ENCODE data around the gene RABEPK.
"Not testable (repeated sequence)": the region's sequence is repeated elsewhere in the genome, so short reads cannot be mapped to it uniquely, and the experiment has no call there.

Gene RABEPK

DNA sequence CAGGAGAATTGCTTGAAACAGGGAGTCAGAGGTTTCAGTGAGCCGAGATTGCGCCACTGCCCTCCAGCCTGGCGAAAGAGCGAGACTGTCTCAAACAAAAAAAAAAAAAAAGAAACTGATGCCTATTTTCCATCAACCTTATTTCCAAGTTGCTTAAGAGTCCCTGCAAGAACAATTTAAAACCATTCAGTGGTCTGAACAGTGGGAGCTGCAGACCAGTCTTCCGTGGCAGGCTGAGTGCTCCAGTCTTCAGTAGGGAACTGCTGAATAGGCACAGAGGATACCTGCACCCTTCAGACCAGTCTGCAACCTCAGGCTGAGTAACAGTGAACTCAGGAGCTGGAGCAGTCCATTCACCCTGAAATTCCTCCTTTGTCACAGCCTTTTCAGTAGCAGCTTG, 5.9 kb upstream of the RABEPK start:
- DNase-seq (ENCODE audit: low read depth in 2 of 2): not testable (repeated sequence)

DNA sequence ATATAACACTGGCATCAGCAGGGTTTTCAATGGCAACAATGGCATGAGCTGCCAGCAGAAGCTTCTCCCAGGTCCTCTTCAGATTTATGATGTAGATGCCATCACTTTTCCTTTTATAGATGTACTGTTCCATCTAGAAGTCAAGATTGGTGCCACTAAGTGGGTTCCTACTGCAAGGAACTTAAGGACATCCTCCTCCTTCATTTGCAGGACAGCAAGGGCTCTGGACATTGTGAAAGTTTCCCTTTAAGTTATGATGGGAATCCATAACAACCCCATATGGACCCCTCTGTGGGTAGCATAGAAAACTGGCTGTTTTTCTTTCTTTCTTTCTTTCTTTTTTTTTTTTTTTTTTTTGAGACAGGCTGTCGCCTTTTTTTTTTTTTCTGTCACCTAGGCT, 4.8 kb upstream of the RABEPK start:
- not testable (repeated sequence) for DNase-seq (ENCODE audit: low read depth in 2 of 2)

DNA sequence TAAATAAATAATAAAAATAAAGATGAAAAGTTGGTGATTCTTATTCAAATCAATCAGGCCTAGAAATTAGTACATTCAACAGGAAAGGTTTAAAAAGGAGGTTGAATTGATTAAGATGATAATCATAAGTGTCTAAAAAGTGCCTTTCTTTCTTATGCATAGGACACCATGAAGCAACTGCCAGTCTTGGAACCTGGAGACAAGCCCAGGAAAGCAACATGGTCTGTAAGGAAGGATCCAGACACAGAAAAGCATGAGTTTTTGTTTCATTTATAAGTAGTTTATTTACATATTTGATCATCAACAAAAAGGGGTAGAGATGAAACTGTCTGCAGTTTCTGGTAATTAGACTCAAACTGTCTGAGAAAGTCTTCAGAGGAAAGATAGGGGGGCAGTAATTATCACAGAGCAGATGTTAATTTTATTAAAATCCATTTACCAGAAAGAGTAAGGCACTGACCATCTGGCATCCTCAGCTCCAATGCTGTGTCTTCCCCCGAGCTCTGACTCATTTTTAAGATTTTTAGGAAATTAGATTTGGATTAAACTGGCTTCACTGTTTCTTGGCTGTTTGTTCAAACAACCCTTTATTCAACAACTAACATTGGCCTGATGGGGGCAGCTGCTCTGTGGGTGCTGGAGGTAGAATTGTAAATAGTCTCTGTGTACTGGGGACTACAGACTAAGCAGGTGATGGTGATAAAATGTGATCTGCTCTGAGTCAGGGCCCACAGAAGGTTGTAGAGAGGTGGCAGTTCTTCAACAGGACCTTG, 2.7 kb downstream of the RABEPK start:
- DNase-seq (ENCODE audit: low read depth in 2 of 2): no peak

DNA sequence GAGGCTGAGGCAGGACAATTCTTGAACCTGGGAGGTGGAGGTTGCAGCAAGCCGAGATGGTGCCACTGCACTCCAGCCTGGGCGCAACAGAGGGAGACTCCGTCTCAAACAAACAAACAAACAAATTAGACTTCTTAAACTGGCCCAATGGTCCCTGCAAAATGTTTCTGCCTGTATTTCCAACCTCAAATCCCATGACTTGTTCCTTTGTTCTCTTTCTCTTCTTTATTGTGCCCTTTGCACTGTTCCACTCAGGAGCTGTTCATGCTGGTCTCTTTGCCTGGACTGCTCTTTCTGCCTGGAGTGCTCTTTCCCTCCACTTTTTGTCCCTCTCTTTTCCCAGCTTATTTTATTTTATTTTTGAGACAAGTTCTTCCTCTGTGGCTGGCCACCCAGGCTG, 4.1 kb downstream of the RABEPK start:
- no peak for DNase-seq (ENCODE audit: low read depth in 2 of 2)

DNA sequence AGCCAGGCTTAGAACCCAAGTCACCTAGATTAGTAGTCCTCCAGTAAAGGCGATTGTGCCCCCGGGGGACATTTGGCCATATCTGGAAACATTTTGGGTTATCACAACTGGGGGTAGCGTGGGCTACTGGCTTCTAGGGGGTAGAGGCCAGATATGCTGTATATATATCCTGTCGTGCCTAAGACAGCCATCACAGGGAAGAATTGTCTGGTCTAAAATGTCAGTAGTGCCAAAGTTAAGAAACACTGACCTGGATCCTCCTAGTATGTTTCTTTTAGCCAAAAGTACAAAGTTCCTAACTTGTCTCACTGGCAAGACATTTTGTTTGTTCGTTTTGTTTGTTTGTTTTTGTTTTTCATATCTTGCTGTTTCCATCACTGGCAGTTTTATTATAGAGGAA, 13.8 kb downstream of the RABEPK start:
- DNase-seq (ENCODE audit: low read depth in 2 of 2): no peak

DNA sequence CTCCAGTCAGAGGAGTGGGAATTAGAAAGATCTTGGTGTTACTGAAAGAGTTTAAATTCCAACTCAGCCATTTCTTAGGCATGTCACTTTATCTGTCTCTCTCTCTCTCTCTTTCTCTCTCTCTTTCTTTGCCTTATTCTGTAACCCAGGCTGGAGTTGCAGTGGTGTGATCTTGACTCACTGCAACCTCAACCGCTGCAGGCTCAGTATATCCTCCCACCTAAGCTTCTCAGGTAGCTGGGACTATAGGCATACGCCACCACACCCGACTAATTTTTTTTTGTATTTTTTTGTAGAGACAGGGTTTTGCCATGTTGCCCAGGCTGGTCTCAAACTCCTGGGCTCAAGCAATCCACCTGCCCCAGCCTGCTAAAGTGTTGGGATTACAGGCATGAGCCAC, 18.3 kb downstream of the RABEPK start:
- no peak for DNase-seq (ENCODE audit: low read depth in 2 of 2)

DNA sequence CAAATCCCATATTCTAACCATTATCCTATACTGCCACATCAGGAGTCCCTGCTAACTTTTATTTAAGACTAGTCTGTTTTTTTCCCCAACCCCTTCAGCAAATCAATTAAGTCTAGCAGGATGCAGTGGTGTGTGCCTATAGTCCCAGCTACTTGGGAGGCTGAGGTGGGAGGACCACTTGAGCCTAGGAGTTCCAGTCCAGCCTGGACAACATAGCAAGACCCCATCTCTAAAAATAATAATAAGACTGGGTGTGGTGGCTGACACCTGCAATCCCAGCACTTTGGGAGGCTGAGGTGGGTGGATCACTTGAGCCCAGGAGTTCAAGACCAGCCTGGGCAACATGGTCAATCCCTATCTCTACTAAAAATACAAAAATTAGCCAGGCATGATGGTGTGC, 24.5 kb downstream of the RABEPK start:
- not testable (repeated sequence) for DNase-seq (ENCODE audit: low read depth in 2 of 2)

DNA sequence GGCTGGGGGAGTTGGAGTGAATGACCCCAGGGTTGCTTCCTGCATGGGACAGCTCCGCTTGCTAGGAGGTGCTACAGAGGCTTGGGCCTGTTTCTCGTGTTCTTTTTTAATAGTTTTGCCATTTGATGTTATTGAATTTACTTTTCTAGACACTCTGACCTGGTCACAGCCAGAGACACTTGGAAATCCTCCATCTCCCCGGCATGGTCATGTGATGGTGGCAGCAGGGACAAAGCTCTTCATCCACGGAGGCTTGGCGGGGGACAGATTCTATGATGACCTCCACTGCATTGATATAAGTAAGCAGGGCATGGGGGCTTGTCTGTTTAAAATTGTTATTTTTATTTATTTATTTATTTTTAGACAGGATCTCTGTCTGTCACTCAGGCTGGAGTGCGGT, 27.4 kb downstream of the RABEPK start:
- no peak for DNase-seq (ENCODE audit: low read depth in 2 of 2)

DNA sequence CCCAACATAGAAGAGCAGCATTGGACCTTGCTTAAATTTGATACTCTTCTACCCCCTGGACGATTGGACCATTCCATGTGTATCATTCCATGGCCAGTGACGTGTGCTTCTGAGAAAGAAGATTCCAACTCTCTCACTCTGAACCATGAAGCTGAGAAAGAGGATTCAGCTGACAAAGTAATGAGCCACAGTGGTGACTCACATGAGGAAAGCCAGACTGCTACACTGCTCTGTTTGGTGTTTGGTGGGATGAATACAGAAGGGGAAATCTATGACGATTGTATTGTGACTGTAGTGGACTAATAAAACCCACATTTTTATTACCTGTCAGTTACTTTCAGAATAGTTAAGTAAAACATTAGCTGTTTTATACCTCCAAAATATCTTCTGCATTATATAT, 33.3 kb downstream of the RABEPK start:
- no peak for DNase-seq (ENCODE audit: low read depth in 2 of 2)

DNA sequence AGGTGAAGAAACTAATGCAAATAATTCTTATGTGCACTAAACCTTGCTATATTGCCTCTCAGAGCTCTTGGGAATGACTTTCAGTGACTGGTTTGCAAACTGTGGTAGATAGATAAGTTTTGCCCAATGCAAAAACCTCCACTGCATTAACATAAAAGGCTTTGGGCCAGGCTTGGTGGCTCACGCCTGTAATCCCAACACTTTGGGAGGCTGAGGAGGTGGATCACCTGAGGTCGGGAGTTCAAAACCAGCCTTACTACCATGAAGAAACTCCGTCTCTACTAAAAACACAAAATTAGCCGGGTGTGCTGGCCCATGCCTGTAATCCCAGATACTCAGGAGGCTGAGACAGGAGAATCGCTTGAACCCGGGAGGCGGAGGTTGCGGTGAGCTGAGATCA, 33.8 kb downstream of the RABEPK start:
- DNase-seq (ENCODE audit: low read depth in 2 of 2): not testable (repeated sequence)

DNA sequence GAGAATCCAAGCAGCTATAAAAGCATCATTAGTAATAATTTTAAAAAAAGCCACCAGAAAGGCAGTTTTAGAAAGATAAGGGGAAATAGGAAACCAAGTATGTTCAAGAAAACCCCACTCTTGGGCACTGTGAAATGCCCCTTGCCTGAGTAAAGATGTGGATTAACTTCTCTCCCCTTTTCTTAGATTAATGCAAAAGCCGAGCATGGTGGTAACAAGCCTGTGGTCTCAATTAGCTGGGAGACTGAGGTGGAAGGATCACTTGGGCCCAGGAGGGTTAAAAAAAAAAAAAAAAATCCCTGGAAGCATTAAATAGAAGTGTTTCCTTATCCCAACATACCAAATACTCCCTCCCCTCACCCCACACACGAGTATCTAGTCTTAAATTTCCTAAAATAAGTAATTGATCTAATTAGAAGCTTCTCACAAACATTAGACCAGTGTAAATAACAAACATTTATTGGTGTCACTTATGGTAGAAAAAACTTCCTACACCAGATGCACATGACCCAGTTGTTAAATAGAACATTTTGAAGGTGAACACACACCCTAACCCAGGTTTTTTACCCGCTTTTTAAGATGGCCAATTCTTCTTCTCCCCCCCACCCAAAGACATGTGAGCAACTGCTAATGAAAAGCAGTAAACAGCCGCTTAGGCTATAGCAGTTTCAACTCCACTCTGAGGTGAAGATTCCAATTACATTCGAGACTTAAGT, 35.6 kb downstream of the RABEPK start:
- no peak for DNase-seq (ENCODE audit: low read depth in 2 of 2)

DNA sequence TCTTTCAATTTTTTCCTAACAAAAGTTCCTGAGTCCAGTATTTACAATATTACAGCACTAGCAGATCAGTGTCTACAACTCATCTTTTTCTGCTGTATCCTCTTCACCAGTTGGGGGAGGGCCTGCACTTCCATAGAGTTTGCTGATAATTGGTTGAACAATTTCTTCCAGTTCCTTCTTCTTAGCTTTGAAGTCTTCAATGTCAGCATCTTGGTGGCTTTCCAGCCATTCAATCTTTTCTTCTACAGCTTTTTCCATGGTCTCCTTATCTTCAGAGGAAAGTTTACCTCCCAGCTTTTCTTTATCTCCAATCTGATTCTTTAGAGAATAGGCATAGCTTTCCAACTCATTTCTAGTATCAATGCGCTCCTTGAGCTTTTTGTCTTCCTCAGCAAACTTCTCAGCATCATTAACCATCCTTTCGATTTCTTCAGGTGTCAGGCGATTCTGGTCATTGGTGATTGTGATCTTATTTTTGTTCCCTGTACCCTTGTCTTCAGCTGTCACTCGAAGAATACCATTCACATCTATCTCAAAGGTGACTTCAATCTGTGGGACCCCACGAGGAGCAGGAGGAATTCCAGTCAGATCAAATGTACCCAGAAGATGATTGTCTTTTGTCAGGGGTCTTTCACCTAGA, 36.3 kb downstream of the RABEPK start:
- DNase-seq (ENCODE audit: low read depth in 2 of 2): not testable (repeated sequence)

DNA sequence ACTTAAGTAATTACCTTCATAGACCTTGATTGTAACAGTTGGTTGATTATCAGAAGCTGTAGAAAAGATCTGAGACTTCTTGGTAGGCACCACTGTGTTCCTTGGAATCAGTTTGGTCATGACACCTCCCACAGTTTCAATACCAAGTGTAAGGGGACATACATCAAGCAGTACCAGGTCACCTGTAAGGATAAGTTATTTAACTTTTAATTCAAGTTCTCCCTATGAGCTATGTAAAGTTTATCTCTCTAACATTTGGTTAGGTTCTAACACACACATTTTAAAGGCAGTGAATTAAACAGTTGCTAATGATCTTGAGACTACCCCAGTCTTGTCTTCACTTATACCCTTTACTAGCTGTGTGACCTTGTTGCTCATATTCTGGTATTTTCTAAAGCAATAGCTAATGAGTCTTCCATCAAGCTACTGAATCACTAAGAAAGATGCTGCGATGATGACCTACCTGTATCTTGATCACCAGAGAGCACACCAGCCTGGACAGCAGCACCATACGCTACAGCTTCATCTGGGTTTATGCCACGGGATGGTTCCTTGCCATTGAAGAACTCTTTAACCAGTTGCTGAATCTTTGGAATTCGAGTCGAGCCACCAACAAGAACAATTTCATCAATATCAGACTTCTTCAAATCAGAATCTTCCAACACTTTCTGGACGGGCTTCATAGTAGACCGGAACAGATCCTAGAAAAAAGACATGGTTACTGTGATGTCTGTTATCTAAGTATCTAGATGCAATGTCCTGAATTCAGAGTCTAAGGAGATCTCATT, 38.0 kb downstream of the RABEPK start:
- DNase-seq (ENCODE audit: low read depth in 2 of 2): no peak

DNA sequence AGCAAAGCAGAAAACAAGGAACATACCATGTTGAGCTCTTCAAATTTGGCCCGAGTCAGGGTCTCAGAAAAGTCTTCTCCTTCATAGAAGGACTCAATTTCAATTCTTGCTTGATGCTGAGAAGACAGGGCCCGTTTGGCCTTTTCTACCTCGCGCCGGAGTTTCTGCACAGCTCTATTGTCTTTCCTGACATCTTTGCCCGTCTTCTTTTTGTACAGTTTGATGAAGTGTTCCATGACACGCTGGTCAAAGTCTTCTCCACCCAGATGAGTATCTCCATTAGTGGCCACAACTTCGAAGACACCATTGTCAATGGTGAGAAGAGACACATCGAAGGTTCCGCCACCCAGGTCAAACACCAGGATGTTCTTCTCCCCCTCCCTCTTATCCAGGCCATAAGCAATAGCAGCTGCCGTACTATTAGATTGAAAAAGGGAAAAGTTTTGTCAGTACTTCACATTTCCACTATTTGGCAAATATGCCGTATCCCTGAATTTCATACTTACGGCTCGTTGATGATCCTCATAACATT, 38.6 kb downstream of the RABEPK start:
- no peak for DNase-seq (ENCODE audit: low read depth in 2 of 2)

DNA sequence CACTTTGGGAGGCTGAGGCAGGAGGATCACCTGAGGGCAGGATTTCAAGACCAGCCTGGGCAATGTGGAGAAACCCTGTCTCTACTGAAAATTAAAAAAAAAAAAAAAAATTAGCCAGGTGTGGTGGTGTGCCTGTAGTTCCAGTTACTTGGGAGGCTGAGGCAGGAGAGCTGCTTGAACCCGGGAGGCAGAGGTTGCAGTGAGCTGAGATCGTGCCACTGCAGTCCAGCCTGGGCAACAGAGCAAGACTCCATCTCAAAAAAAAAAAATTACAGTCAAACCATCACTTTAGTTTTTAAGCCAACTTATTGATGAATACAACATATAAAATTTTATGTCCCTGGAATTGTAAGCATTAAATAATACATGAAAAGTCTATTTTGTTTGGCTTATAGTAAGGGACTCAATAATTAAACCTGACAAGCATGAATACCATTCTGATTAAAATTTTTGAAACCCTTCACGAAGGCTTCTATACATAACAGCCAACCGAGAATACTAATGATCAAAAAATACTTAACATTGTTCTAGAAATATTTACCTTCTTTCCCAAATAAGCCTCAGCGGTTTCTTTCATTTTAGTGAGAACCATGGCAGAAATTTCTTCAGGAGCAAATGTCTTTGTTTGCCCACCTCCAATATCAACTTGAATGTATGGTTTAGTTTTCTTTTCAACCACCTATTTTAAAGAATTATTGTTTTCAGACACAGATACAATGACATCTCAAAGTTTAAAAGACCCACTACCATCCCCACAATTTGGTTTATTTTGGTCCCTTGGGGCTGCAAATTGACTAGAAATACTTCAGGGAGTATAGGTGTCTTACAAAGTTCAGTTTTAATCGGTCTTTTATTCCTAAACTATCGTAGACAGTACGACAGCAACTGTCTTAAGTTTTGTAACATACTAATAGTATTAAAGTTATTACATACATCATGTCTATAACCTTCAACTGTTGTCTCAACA, 39.6 kb downstream of the RABEPK start:
- no peak for DNase-seq (ENCODE audit: low read depth in 2 of 2)

DNA sequence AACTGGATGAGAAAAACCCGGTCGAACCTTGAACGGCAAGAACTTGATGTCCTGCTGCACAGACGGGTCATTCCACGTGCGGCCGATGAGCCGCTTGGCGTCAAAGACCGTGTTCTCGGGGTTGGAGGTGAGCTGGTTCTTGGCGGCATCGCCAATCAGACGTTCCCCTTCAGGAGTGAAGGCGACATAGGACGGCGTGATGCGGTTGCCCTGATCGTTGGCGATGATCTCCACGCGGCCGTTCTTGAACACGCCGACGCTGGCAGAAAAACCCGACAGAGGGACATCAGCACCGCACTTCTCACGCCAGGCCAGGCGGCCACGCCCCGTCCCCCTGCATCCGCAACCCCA, 40.3 kb downstream of the RABEPK start:
- DNase-seq (ENCODE audit: low read depth in 2 of 2): peak in 1 of 2 donors; percentile 9

DNA sequence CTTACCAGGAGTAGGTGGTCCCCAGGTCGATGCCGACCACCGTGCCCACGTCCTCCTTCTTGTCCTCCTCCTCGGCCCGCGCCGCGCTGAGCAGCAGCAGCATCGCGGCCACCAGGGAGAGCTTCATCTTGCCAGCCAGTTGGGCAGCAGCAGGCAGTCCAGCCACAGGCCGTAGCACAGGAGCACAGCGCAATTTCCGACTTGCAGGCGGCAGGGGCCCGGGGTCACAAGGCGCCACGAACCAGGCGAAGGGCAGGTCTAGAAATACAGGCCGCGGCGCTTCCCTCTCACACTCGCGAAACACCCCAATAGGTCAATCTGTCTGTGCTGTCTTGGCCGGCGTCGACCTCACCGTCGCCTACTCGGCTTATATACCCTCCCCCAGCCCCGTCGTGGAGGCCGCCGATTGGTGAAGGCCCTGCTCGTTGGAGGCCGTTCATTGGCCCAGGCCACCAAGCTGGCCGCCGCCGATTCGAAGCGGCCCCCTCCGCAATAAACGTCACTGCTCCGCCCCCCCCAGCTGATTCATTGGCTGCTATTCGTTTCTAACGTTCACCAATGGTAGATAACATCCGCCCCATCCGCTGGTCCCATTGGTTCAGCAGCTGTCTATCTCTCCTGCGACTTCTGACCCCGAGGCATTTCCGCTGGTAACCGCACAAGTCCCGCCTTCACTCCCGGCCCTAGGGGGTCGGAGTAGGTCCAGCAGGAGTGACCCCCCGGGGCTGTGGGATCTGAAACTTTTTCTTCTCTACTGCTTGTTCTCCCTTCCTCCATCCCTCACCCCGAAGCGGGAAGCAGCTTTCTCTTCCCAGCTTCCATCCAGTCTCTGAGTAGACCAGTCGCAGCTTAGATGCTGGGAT, 40.9 kb downstream of the RABEPK start, which contains the start of gene HSPA5:
Gene HSPA5 (minus strand): TSS at position 344 of the 863 bp plus-strand sequence. CDS start 217 bp downstream, at position 127.
- DNase-seq (ENCODE audit: low read depth in 2 of 2): peak; percentile 98 to 99

DNA sequence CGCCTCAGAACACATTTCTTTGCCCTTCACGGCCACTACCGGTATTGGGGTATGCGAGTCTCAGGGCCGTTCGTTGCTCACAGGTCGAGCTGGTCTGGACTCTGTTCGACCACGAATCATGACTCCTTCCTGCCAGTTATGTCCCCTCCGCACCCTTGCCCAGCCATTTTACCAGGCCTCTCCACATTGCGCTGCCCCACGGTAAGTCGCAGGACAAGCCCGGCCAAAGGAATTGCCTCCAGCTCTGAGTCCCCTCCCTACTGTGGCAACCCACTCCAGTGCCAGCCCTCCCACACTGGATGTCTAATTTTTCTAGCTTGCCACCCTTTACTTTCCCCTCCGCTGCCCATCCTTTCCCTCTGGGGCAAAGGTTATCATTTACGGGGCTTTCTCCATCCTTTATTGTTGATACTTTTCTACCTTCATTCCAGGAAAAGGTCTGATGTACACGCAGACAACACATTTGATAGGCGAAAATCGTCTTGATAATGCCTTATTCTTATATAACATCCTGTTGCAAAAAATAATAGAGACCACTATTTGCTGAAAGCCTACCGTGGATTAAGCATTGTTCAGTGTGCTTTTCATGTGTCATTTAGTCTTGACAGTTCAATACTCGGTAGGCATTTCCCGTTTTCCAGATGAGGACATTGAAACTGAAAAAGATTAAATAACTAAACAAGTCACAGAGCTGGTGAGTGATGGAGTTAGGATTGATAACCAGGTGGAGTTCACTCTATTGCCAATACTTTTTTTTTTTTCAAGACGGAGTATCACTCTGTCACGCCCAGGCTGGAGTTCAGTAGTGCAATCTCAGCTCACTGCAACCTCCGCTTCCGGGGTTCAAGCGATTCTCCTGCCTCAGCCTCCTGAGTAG, 41.8 kb downstream of the RABEPK start:
- no peak for DNase-seq (ENCODE audit: low read depth in 2 of 2)

All from stimulated activated CD8-positive, alpha-beta memory T cell treated with anti-CD3 and anti-CD28 coated beads, Interleukin-2, amount 100 ng/mL, for 1 hour (primary cell).